CD14-positive monocyte (primary cell): ENCODE measurements around the gene BACE2. TPM values are rescaled to one million over a fixed set of nuclear protein-coding genes. Genes with fewer than 3 reads are reported as not detected.

ENCODE experiments used
- DNase-seq, 3 donors: peaks; one replicate each; pipeline ENCODE4 v3.0.0-alpha.2; 2011 to 2022
- H2AFZ ChIP-seq: 2 replicates; pipeline ENCODE4 v1.6.0; 2012; ENCODE audit warnings: mild to moderate bottlenecking, low read depth, low read length, inconsistent platforms; ENCODE audit not compliant: insufficient read depth, poor library complexity, severe bottlenecking
- H3K27ac ChIP-seq, 2 donors: 1 replicate in 1 of 2; 2 replicates in 1 of 2; pipeline ENCODE4 v1.5.1; 2012 to 2013; ENCODE audit warnings: low read length in 2 of 2, control low read depth in 1 of 2, inconsistent platforms in 1 of 2, low read depth in 1 of 2, mild to moderate bottlenecking in 1 of 2
- H3K27me3 ChIP-seq, 2 donors: one replicate each; pipeline versions ENCODE4 v1.6.0 to v1.6.1; 2011 to 2013; ENCODE audit warnings: low read length in 2 of 2; ENCODE audit not compliant: control insufficient read depth in 2 of 2, insufficient read depth in 2 of 2
- H3K36me3 ChIP-seq, 2 donors: replicated peaks in 1 of 2; 1 replicate in 1 of 2; 2 replicates in 1 of 2; pipeline versions ENCODE4 v1.5.1 to v1.6.1; 2012 to 2013; ENCODE audit warnings: low read length in 2 of 2, control low read depth in 1 of 2, inconsistent platforms in 1 of 2, mild to moderate bottlenecking in 1 of 2; ENCODE audit not compliant: insufficient read depth in 2 of 2, control insufficient read depth in 1 of 2
- H3K4me1 ChIP-seq, 2 donors: 1 replicate in 1 of 2; 2 replicates in 1 of 2; pipeline versions ENCODE4 v1.5.1 to v1.6.1; 2012 to 2013; ENCODE audit warnings: low read length in 2 of 2, control low read depth in 1 of 2, inconsistent platforms in 1 of 2, mild to moderate bottlenecking in 1 of 2, moderate library complexity in 1 of 2; ENCODE audit not compliant: insufficient read depth in 2 of 2, control insufficient read depth in 1 of 2
- H3K4me2 ChIP-seq: replicated peaks from 2 replicates; pipeline ENCODE3; 2012; ENCODE audit warnings: low read length, moderate library complexity, mild to moderate bottlenecking; ENCODE audit not compliant: poor library complexity, severe bottlenecking; ENCODE audit errors: extremely low read depth
- H3K4me3 ChIP-seq, 3 experiments: fragments of 200-600 bp in 1 of 3; sonication (generic) in 1 of 3; replicated peaks in 1 of 3; 1 replicate in 2 of 3; 2 replicates in 1 of 3; pipeline ENCODE4 v1.5.1; 2011 to 2013; ENCODE audit warnings: low read length in 3 of 3, mild to moderate bottlenecking in 3 of 3, control low read depth in 2 of 3, low read depth in 2 of 3, inconsistent platforms in 1 of 3, moderate library complexity in 1 of 3
- H3K79me2 ChIP-seq: 2 replicates; pipeline ENCODE4 v1.6.0; 2012; ENCODE audit warnings: mild to moderate bottlenecking, control low read depth, inconsistent platforms, low read length, moderate library complexity; ENCODE audit not compliant: insufficient read depth
- H3K9ac ChIP-seq: 2 replicates; pipeline ENCODE4 v1.6.0; 2017; ENCODE audit warnings: low read length, mild to moderate bottlenecking; ENCODE audit not compliant: insufficient read depth, poor library complexity, severe bottlenecking
- H3K9me3 ChIP-seq, 2 donors: replicated peaks in 1 of 2; 1 replicate in 1 of 2; 2 replicates in 1 of 2; pipeline versions ENCODE4 v1.5.1 to v1.6.1; 2012 to 2013; ENCODE audit warnings: low read length in 2 of 2, control low read depth in 1 of 2; ENCODE audit not compliant: control insufficient read depth in 1 of 2, insufficient read depth in 1 of 2
- H4K20me1 ChIP-seq: 2 replicates; pipeline ENCODE4 v1.6.0; 2012; ENCODE audit warnings: mild to moderate bottlenecking, low read length, control low read depth, moderate library complexity; ENCODE audit not compliant: insufficient read depth
- H3K27ac Mint-ChIP-seq, 7 donors: one replicate each; pipeline ENCODE4 v1.8.0; 2020; ENCODE audit warnings: mild to moderate bottlenecking in 7 of 7, mixed read lengths in 7 of 7, moderate library complexity in 6 of 7, inconsistent platforms in 2 of 7
- H3K27me3 Mint-ChIP-seq, 3 donors: one replicate each; pipeline ENCODE4 v1.8.0; 2021 to 2022; ENCODE audit warnings: low read depth in 3 of 3, mild to moderate bottlenecking in 3 of 3, mixed read lengths in 3 of 3, moderate library complexity in 3 of 3, inconsistent platforms in 1 of 3
- H3K36me3 Mint-ChIP-seq, 2 donors: one replicate each; pipeline ENCODE4 v1.8.0; 2020; ENCODE audit warnings: mixed read lengths in 2 of 2, inconsistent platforms in 1 of 2, mild to moderate bottlenecking in 1 of 2
- H3K4me1 Mint-ChIP-seq: one replicate; pipeline ENCODE4 v1.8.0; 2020; ENCODE audit warnings: mild to moderate bottlenecking, mixed read lengths
- H3K4me3 Mint-ChIP-seq, 2 donors: one replicate each; pipeline ENCODE4 v1.8.0; 2020; ENCODE audit warnings: mild to moderate bottlenecking in 2 of 2, mixed read lengths in 2 of 2, moderate library complexity in 1 of 2
- H3K9me3 Mint-ChIP-seq, 7 donors: one replicate each; pipeline ENCODE4 v1.8.0; 2020 to 2022; ENCODE audit warnings: mixed read lengths in 7 of 7, mild to moderate bottlenecking in 6 of 7, moderate library complexity in 6 of 7, inconsistent platforms in 2 of 7
- CTCF ChIP-seq: fragments of 200-600 bp; IDR thresholded peaks from one replicate; pipeline ENCODE4 v1.8.0; 2022; ENCODE audit warnings: antibody characterized with exemption, mild to moderate bottlenecking
- WGBS: methylation state at CpG from one replicate; pipeline ENCODE4 v1.1.5; 2013; ENCODE audit warnings: missing lambda C conversion rate; ENCODE audit not compliant: insufficient coverage; 5-methylcytosine and 5-hydroxymethylcytosine counted together
- intact Hi-C, 2 donors: fragments of 100-400 bp; cut with micrococcal nuclease; formaldehyde crosslinking; loops; one replicate each; pipeline versions ENCODE4 v1.15.0 to v1.15.1; 2023
- polyA plus RNA-seq, 3 donors: library from polyadenylated mRNA; depleted of rRNA in 1 of 3; unstranded in 2 of 3; stranded (reverse) in 1 of 3; fragments of 300-500 nt in 2 of 3; fragments of >200 nt in 1 of 3; fragmentation: Illumina TruSeq in 2 of 3; gene quantifications; 1 replicate in 2 of 3; 2 replicates in 1 of 3; pipeline ENCODE4 v1.2.3, GENCODE V29; 2012 to 2021

Gene BACE2
- polyA plus RNA-seq, 3 donors = 0.05 to 0.26 TPM; not detected in 1

GRCh38 chr21:41138711-41139110, 29.2 kb upstream of the BACE2 start:
- H2AFZ ChIP-seq = no peak overlapping the region
- intact Hi-C loops = loop anchor here in 1 of 2 donors (10.0 kb wide), 1 partner anchor 994 kb away; no protein-coding TSS in a partner anchor
- H3K4me2 ChIP-seq = no peak overlapping the region
- H3K4me3 ChIP-seq = no peak overlapping the region
- H3K9ac ChIP-seq = no peak overlapping the region
- Mint-ChIP-seq H3K27me3 (peaks cover 0 to 6% (median 1%) of the 10 kb centered on the region in 3 donors), H3K36me3 (no peaks in the 10 kb centered on the region), H3K4me1 (no peaks in the 10 kb centered on the region), H3K4me3 (no peak overlapping the region), H3K27ac (no peak overlapping the region), H3K9me3 (peaks cover 0 to 2% (median 0%) of the 10 kb centered on the region in 7 donors)
- 93% methylated on average over 5 of the region's 6 CpGs for WGBS
- H3K4me1 ChIP-seq = no peaks in the 10 kb centered on the region
- no peak for DNase-seq
- no peaks in the 10 kb centered on the region for H3K36me3 ChIP-seq
- no peak for TF ChIP-seq CTCF
- no peaks in the 10 kb centered on the region for H3K27me3 ChIP-seq
- H3K27ac ChIP-seq = no peak overlapping the region
- no peaks in the 10 kb centered on the region for H3K9me3 ChIP-seq
- no peaks in the 10 kb centered on the region for H3K79me2 ChIP-seq
- no peaks in the 10 kb centered on the region for H4K20me1 ChIP-seq

GRCh38 chr21:41139275-41139674, 28.7 kb upstream of the BACE2 start:
- Histone ChIP-seq H3K9ac (no peak overlapping the region), H4K20me1 (no peaks in the 10 kb centered on the region), H3K79me2 (no peaks in the 10 kb centered on the region), H3K4me1 (no peaks in the 10 kb centered on the region), H3K27ac (no peak overlapping the region), H3K4me3 (no peak overlapping the region), H3K36me3 (no peaks in the 10 kb centered on the region), H3K9me3 (no peaks in the 10 kb centered on the region), H3K27me3 (no peaks in the 10 kb centered on the region), H3K4me2 (no peak overlapping the region), H2AFZ (no peak overlapping the region)
- no peak for DNase-seq
- WGBS = 95% methylated on average over 5 of the region's 5 CpGs
- H3K4me1 Mint-ChIP-seq = no peaks in the 10 kb centered on the region
- intact Hi-C loops = loop anchor here in 1 of 2 donors (10.0 kb wide), 1 partner anchor 994 kb away; no protein-coding TSS in a partner anchor
- H3K27me3 Mint-ChIP-seq = peaks cover 0 to 6% (median 1%) of the 10 kb centered on the region in 3 donors
- no peak for TF ChIP-seq CTCF
- H3K36me3 Mint-ChIP-seq = no peaks in the 10 kb centered on the region
- no peak overlapping the region for H3K27ac Mint-ChIP-seq
- H3K9me3 Mint-ChIP-seq = peaks cover 0 to 3% (median 0%) of the 10 kb centered on the region in 7 donors
- no peak overlapping the region for H3K4me3 Mint-ChIP-seq
